ENCODE measurements around the gene RAD54L. TPM values are rescaled to one million over a fixed set of nuclear protein-coding genes. Genes with fewer than 3 reads are reported as not detected.
"Not testable (repeated sequence)": the region's sequence is repeated elsewhere in the genome, so short reads cannot be mapped to it uniquely, and the experiment has no call there.

The RAD54L gene
- total and polyA plus RNA-seq, 4 donors = 0.08 to 8.8 (median 0.51) TPM

GRCh38 chr1:46325285-46326076, 77.9 kb downstream of the RAD54L start:
- not testable (repeated sequence) for H3K9ac ChIP-seq (ENCODE audit: low read depth in 1 of 2, low read length in 2 of 2); H3K27me3 ChIP-seq (ENCODE audit: control insufficient read depth in 4 of 4, insufficient read depth in 4 of 4, low read length in 3 of 4); H3K4me1 ChIP-seq (ENCODE audit: control insufficient read depth in 4 of 4, insufficient read depth in 4 of 4, low read length in 3 of 4); H3K4me3 ChIP-seq (ENCODE audit: low read depth in 1 of 3, low read length in 3 of 3); DNase-seq (ENCODE audit: low spot score); H3K36me3 ChIP-seq (ENCODE audit: control insufficient read depth in 4 of 4, insufficient read depth in 3 of 4, low read depth in 1 of 4, low read length in 3 of 4); H3K27ac ChIP-seq (ENCODE audit: low read depth in 1 of 2, low read length in 2 of 2); H3K9me3 ChIP-seq (ENCODE audit: control insufficient read depth in 4 of 4, low read length in 3 of 4)
- 91% methylated on average over 11 of the region's 11 CpGs for WGBS

Other genes starting within 250 kb of the RAD54L start
- gene PIK3R3, start 115.1 kb upstream of the RAD54L start, total RNA-seq = 1 to 10 TPM; 3.7 to 4.6 TPM
- 1 to 10 TPM; 1.5 to 1.8 TPM for gene PIK3R3, start 115.1 kb upstream of the RAD54L start, polyA plus RNA-seq
- gene TSPAN1, start 72.7 kb upstream of the RAD54L start, total RNA-seq = 1 to 10 TPM in 1 of 2 donors, under 1 TPM in 1; 0.33 to 2.4 TPM
- 1 to 10 TPM; 1.7 to 7.0 TPM for gene TSPAN1, start 72.7 kb upstream of the RAD54L start, polyA plus RNA-seq
- gene P3R3URF, start 71.3 kb upstream of the RAD54L start, total RNA-seq = not detected
- not detected for gene P3R3URF, start 71.3 kb upstream of the RAD54L start, polyA plus RNA-seq
- gene POMGNT1, start 49.3 kb upstream of the RAD54L start, total RNA-seq = 10 to 100 TPM; 10.3 to 32.0 TPM
- gene POMGNT1, start 49.3 kb upstream of the RAD54L start, polyA plus RNA-seq = 10 to 100 TPM; 30.7 to 31.4 TPM
- under 1 TPM; 0.09 to 0.50 TPM for gene LURAP1, start 44.4 kb upstream of the RAD54L start, total RNA-seq
- under 1 TPM in 1 of 2 donors, not detected in 1; 0.08 TPM for gene LURAP1, start 44.4 kb upstream of the RAD54L start, polyA plus RNA-seq
- 10 to 100 TPM; 30.5 to 58.4 TPM for gene LRRC41, start 55.9 kb downstream of the RAD54L start, total RNA-seq
- gene LRRC41, start 55.9 kb downstream of the RAD54L start, polyA plus RNA-seq = 10 to 100 TPM; 22.0 to 25.0 TPM
- gene UQCRH, start 55.9 kb downstream of the RAD54L start, total RNA-seq = 100 to 1,000 TPM; 183 to 220 TPM
- gene UQCRH, start 55.9 kb downstream of the RAD54L start, polyA plus RNA-seq = 100 to 1,000 TPM; 158 to 220 TPM
- 10 to 100 TPM; 12.2 to 17.2 TPM for gene NSUN4, start 93.0 kb downstream of the RAD54L start, total RNA-seq
- gene NSUN4, start 93.0 kb downstream of the RAD54L start, polyA plus RNA-seq = 10 to 100 TPM in 1 of 2 donors, 1 to 10 TPM in 1; 7.0 to 11.7 TPM
- 10 to 100 TPM in 1 of 2 donors, 1 to 10 TPM in 1; 4.3 to 41.5 TPM for gene FAAH, start 146.6 kb downstream of the RAD54L start, total RNA-seq
- 10 to 100 TPM; 17.8 to 26.5 TPM for gene FAAH, start 146.6 kb downstream of the RAD54L start, polyA plus RNA-seq
- not detected for gene DMBX1, start 242.1 kb downstream of the RAD54L start, total RNA-seq
- not detected for gene DMBX1, start 242.1 kb downstream of the RAD54L start, polyA plus RNA-seq